Measurements from ENCODE around the gene TRIM44. TPM values are rescaled to one million over a fixed set of nuclear protein-coding genes. Genes with fewer than 3 reads are reported as not detected.

The TRIM44 gene
- total RNA-seq, 2 experiments from 2014 or later, result 11.3 to 19.9 TPM

DNA sequence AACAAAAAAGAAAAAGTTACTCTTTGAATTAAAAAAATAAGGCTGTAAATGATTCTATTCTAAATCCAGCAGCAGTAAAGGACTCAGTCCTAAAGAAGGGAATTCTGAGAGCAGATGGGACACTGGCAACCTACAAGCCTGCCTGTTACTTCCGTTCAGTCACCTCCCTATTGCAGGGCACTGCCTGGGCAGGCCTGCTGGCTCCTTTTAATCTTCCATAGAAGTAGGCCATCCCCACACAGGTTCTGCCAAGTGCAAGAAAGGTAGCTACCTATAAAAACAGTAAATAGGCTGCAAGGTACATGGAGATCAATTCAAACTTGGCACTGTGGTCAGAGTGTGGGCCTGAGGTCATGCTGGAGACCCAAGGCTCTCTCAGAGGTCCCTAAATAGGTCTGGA lies 136.4 kb downstream of the TRIM44 start:
- Histone ChIP-seq H3K4me1 (ENCODE audit: insufficient read depth, low read length, poor library complexity, severe bottlenecking) (no peaks in the 10 kb centered on the region), H4K20me1 (ENCODE audit: insufficient read depth, low read length) (no peaks in the 10 kb centered on the region), H3K4me2 (ENCODE audit: low read length) (no peak overlapping the region), H2AFZ (ENCODE audit: low read length) (no peak overlapping the region), H3K79me2 (ENCODE audit: insufficient read depth, low read depth, low read length) (no peaks in the 10 kb centered on the region), H3K9me2 (ENCODE audit: insufficient read depth, low read length) (no peaks in the 10 kb centered on the region; the same call in 1 of the 2 replicates), H3K9me3 (ENCODE audit: low read length) (no peaks in the 10 kb centered on the region), H3K36me3 (ENCODE audit: insufficient read depth, low read length) (no peaks in the 10 kb centered on the region), H3K27ac (ENCODE audit: low read depth, low read length, poor library complexity, severe bottlenecking) (no peak overlapping the region), H3K4me3 (ENCODE audit: low read depth, low read length, poor library complexity, severe bottlenecking) (no peak overlapping the region)
- ChIA-PET POLR2A (interaction anchor here (1.0 kb wide), 1 partner anchor 13 kb away, joined by 3 read pairs; no protein-coding TSS in a partner anchor), CTCF (ENCODE audit: unreplicated experiment) (no interaction called here)
- DNase-seq (ENCODE audit: low spot score), result no peak
- TF ChIP-seq, protein P1, sequence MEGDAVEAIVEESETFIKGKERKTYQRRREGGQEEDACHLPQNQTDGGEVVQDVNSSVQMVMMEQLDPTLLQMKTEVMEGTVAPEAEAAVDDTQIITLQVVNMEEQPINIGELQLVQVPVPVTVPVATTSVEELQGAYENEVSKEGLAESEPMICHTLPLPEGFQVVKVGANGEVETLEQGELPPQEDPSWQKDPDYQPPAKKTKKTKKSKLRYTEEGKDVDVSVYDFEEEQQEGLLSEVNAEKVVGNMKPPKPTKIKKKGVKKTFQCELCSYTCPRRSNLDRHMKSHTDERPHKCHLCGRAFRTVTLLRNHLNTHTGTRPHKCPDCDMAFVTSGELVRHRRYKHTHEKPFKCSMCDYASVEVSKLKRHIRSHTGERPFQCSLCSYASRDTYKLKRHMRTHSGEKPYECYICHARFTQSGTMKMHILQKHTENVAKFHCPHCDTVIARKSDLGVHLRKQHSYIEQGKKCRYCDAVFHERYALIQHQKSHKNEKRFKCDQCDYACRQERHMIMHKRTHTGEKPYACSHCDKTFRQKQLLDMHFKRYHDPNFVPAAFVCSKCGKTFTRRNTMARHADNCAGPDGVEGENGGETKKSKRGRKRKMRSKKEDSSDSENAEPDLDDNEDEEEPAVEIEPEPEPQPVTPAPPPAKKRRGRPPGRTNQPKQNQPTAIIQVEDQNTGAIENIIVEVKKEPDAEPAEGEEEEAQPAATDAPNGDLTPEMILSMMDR (conservative IDR thresholded peaks at IDR 0.05; ENCODE audit: low read length), result no peak
- TF ChIP-seq EZH2phosphoT487 (IDR thresholded peaks at IDR 0.05; ENCODE audit: borderline replicate concordance, low read depth, low read length), result no peak
- intact Hi-C loops (cut with micrococcal nuclease; ENCODE audit: unreplicated experiment), result no loop called here
- BruUV-seq (replicated peaks), result no TSS peak

DNA sequence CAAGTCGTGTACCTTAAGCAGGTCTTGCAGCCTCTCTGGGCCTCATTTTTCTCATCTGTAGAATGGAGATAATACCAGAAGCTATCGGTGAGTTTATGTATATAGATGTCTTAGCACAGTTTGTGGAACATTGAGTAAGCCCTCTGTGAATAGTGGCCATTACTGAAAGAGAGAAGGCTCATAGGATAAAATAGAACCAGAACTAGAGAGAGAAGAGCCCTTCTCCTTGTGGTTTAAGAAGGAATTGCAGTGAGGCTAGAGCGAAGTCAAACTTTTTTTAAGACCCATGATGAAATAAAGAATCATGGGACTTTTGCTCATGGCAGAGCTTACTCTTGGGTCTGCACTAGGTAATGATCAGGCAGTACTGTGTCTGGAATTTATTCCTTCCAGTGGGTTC lies 137.1 kb downstream of the TRIM44 start:
- H3K4me1 ChIP-seq (ENCODE audit: insufficient read depth, low read length, poor library complexity, severe bottlenecking), result no peaks in the 10 kb centered on the region
- no peak overlapping the region for H3K27ac ChIP-seq (ENCODE audit: low read depth, low read length, poor library complexity, severe bottlenecking)
- H2AFZ ChIP-seq (ENCODE audit: low read length), result no peak overlapping the region
- H3K4me3 ChIP-seq (ENCODE audit: low read depth, low read length, poor library complexity, severe bottlenecking), result no peak overlapping the region
- no peaks in the 10 kb centered on the region for H3K79me2 ChIP-seq (ENCODE audit: insufficient read depth, low read depth, low read length)
- BruUV-seq (replicated peaks), result no TSS peak
- H3K9me2 ChIP-seq (ENCODE audit: insufficient read depth, low read length), result no peaks in the 10 kb centered on the region; the same call in 1 of the 2 replicates
- intact Hi-C loops (cut with micrococcal nuclease; ENCODE audit: unreplicated experiment), result no loop called here
- POLR2A ChIA-PET, result interaction anchor here (1.0 kb wide), 1 partner anchor 14 kb away, joined by 3 read pairs; no protein-coding TSS in a partner anchor
- H3K4me2 ChIP-seq (ENCODE audit: low read length), result no peak overlapping the region
- TF ChIP-seq, protein P1 (conservative IDR thresholded peaks at IDR 0.05; ENCODE audit: low read length), result no peak
- TF ChIP-seq EZH2phosphoT487 (IDR thresholded peaks at IDR 0.05; ENCODE audit: borderline replicate concordance, low read depth, low read length), result no peak
- DNase-seq (ENCODE audit: low spot score), result no peak
- no peaks in the 10 kb centered on the region for H4K20me1 ChIP-seq (ENCODE audit: insufficient read depth, low read length)
- H3K9me3 ChIP-seq (ENCODE audit: low read length), result no peaks in the 10 kb centered on the region
- CTCF ChIA-PET (ENCODE audit: unreplicated experiment), result no interaction called here
- no peaks in the 10 kb centered on the region for H3K36me3 ChIP-seq (ENCODE audit: insufficient read depth, low read length)

DNA sequence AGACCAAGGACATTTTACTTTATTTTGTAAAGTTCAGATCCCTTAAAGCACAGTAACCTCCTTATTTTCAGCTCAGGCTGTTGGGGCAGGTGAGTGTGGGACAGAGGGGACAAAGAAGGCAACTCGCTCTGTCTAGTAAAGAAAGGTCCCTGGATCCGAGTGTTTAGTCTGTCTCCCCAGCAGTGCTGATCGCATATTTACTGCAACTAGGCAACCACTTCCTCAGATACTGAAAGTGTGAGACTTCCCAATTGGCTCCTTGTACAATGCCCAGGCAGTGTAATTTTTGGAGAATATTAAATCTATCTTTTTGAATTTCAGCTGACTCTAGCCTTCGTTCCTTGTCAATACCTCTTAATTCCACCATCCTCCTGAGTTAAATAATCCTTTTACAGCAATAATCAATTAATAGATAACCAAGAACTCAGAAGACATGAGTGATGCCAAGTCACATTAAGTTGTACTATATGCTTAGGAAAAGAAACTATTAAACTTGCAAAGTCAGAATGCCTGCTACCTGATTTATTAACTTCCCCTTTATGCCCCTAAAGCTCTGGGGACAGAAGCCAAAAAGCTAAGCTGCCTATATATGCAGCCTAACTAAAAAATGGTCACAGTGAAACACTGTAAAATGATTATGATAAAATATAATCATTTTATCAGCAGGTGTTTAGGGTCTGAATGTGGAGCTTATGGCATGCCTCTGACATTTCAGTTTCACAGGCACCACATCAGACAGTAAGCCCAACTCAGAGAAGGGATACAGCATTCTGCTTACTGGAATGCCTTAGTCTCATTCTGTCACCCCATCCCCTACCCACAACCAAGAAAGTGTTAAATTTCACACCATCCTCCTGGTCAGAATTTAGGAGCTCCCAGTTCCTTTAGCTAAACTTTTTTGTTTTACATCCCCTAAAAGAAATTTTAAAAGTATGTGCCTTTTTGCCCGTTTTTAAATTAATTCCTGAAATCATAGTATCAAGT lies 138.7 kb downstream of the TRIM44 start:
- DNase-seq (ENCODE audit: low spot score), result no peak
- Histone ChIP-seq H3K4me1 (ENCODE audit: insufficient read depth, low read length, poor library complexity, severe bottlenecking) (no peaks in the 10 kb centered on the region), H3K9me3 (ENCODE audit: low read length) (no peaks in the 10 kb centered on the region), H3K79me2 (ENCODE audit: insufficient read depth, low read depth, low read length) (no peaks in the 10 kb centered on the region), H3K4me2 (ENCODE audit: low read length) (no peak overlapping the region), H2AFZ (ENCODE audit: low read length) (no peak overlapping the region), H3K36me3 (ENCODE audit: insufficient read depth, low read length) (no peaks in the 10 kb centered on the region), H3K4me3 (ENCODE audit: low read depth, low read length, poor library complexity, severe bottlenecking) (no peak overlapping the region), H3K9me2 (ENCODE audit: insufficient read depth, low read length) (no peaks in the 10 kb centered on the region), H3K27ac (ENCODE audit: low read depth, low read length, poor library complexity, severe bottlenecking) (no peak overlapping the region), H4K20me1 (ENCODE audit: insufficient read depth, low read length) (no peaks in the 10 kb centered on the region)
- TF ChIP-seq, protein P1 (conservative IDR thresholded peaks at IDR 0.05; ENCODE audit: low read length), result no peak
- TF ChIP-seq EZH2phosphoT487 (IDR thresholded peaks at IDR 0.05; ENCODE audit: borderline replicate concordance, low read depth, low read length), result no peak
- intact Hi-C loops (cut with micrococcal nuclease; ENCODE audit: unreplicated experiment), result no loop called here
- ChIA-PET CTCF (ENCODE audit: unreplicated experiment) (no interaction called here), POLR2A (interaction anchor here (0.5 to 1.0 kb wide), 2 partner anchors 70 to 136 kb away, joined by 3 read pairs; no protein-coding TSS in a partner anchor)
- BruUV-seq (replicated peaks), result no TSS peak
